Eye (tissue), 1 donor: ENCODE measurements around the gene MINPP1.
"Not testable (repeated sequence)": the region's sequence is repeated elsewhere in the genome, so short reads cannot be mapped to it uniquely, and the experiment has no call there.

Experiments
- DNase-seq: peaks from one replicate; pipeline ENCODE4 v3.0.0-alpha.2; 2015

Gene MINPP1

GRCh38 chr10:87504640-87505365, at the start of gene MINPP1:
Gene MINPP1 (plus strand): TSS chr10:87504893. CDS start chr10:87504916, 23 bp downstream.
- DNase-seq = peak; percentile 94

- DNase-seq = not testable (repeated sequence)
These were observed 48.0 kb upstream of the MINPP1 start for GRCh38 chr10:87456586-87457220.

- not testable (repeated sequence) for DNase-seq
These were observed 42.9 kb upstream of the MINPP1 start for GRCh38 chr10:87461751-87462150.

GRCh38 chr10:87466849-87467248, 37.8 kb upstream of the MINPP1 start:
- DNase-seq = not testable (repeated sequence)

- DNase-seq = not testable (repeated sequence)
These were observed 16.0 kb upstream of the MINPP1 start for GRCh38 chr10:87488733-87489132.

GRCh38 chr10:87490285-87490684, 14.4 kb upstream of the MINPP1 start:
- not testable (repeated sequence) for DNase-seq

- not testable (repeated sequence) for DNase-seq
These were observed 12.2 kb upstream of the MINPP1 start for GRCh38 chr10:87492450-87492849.

GRCh38 chr10:87495446-87495845, 9.2 kb upstream of the MINPP1 start:
- not testable (repeated sequence) for DNase-seq

- not testable (repeated sequence) for DNase-seq
These were observed 7.3 kb upstream of the MINPP1 start for GRCh38 chr10:87497386-87497785.

GRCh38 chr10:87498106-87498789, 6.4 kb upstream of the MINPP1 start:
- DNase-seq = not testable (repeated sequence)

- no peak for DNase-seq
These were observed 4.0 kb upstream of the MINPP1 start for GRCh38 chr10:87500646-87501048.

GRCh38 chr10:87503401-87503800, 1.3 kb upstream of the MINPP1 start:
- no peak for DNase-seq

- DNase-seq = no peak
These were observed 807 bp upstream of the MINPP1 start for GRCh38 chr10:87503886-87504285.

GRCh38 chr10:87504307-87504639, 420 bp upstream of the MINPP1 start:
- DNase-seq = no peak

- no peak for DNase-seq
These were observed 846 bp downstream of the MINPP1 start for GRCh38 chr10:87505366-87506111.

- no peak for DNase-seq
These were observed 2.3 kb downstream of the MINPP1 start for GRCh38 chr10:87506956-87507355.

GRCh38 chr10:87507879-87508483, 3.3 kb downstream of the MINPP1 start:
- no peak for DNase-seq

GRCh38 chr10:87508837-87509236, 4.1 kb downstream of the MINPP1 start:
- DNase-seq = no peak

GRCh38 chr10:87510025-87510424, 5.3 kb downstream of the MINPP1 start:
- no peak for DNase-seq

GRCh38 chr10:87511526-87511925, 6.8 kb downstream of the MINPP1 start:
- DNase-seq = no peak

GRCh38 chr10:87518937-87519336, 14.2 kb downstream of the MINPP1 start:
- DNase-seq = no peak

- no peak for DNase-seq
These were observed 14.9 kb downstream of the MINPP1 start for GRCh38 chr10:87519582-87519981.

- no peak for DNase-seq
These were observed 19.0 kb downstream of the MINPP1 start for GRCh38 chr10:87523731-87524130.
